ENCODE results near the gene AP1M1.

The AP1M1 gene

GRCh38 chr19:16157601-16158000 lies 40.1 kb upstream of the AP1M1 start:
- DNase-seq (ENCODE audit: low read depth): no peak
- TF ChIP-seq, protein P1, sequence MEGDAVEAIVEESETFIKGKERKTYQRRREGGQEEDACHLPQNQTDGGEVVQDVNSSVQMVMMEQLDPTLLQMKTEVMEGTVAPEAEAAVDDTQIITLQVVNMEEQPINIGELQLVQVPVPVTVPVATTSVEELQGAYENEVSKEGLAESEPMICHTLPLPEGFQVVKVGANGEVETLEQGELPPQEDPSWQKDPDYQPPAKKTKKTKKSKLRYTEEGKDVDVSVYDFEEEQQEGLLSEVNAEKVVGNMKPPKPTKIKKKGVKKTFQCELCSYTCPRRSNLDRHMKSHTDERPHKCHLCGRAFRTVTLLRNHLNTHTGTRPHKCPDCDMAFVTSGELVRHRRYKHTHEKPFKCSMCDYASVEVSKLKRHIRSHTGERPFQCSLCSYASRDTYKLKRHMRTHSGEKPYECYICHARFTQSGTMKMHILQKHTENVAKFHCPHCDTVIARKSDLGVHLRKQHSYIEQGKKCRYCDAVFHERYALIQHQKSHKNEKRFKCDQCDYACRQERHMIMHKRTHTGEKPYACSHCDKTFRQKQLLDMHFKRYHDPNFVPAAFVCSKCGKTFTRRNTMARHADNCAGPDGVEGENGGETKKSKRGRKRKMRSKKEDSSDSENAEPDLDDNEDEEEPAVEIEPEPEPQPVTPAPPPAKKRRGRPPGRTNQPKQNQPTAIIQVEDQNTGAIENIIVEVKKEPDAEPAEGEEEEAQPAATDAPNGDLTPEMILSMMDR (conservative IDR thresholded peaks at IDR 0.05; ENCODE audit: control insufficient read depth, insufficient read depth, low read depth, low read length): no peak

DNA sequence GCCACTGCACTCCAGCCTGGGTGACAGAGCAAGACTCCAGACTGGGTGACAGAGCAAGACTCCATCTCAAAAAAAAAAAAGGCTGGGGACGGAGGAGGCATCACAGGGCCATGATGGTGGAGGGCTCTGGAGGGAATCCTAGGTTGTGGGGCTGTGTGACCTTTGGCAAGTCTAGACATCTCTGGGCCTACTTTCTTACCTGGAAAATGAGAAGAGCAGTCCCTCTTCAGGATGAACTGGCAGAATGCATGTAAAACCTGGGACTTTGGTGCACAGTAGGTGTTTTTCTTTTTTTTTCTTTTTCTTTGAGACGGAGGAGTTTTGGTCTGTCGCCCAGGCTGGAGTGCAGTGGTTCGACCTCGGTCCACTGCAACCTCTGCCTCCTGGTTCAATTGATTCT lies 38.1 kb upstream of the AP1M1 start:
- H3K4me3 ChIP-seq (ENCODE audit: control insufficient read depth, low read depth, low read length): no peak overlapping the region
- DNase-seq (ENCODE audit: low read depth): no peak
- TF ChIP-seq, protein P1 (conservative IDR thresholded peaks at IDR 0.05; ENCODE audit: control insufficient read depth, insufficient read depth, low read depth, low read length): no peak

More at GRCh38 chr19:16157601-16158000, 40.1 kb upstream of the AP1M1 start:
- H3K4me3 ChIP-seq (ENCODE audit: control insufficient read depth, low read depth, low read length): no peak overlapping the region

GRCh38 chr19:16160445-16160942 lies 37.2 kb upstream of the AP1M1 start:
- no peak overlapping the region for H3K4me3 ChIP-seq (ENCODE audit: control insufficient read depth, low read depth, low read length)
- no peak for DNase-seq (ENCODE audit: low read depth)
- TF ChIP-seq, protein P1 (conservative IDR thresholded peaks at IDR 0.05; ENCODE audit: control insufficient read depth, insufficient read depth, low read depth, low read length): no peak

DNA sequence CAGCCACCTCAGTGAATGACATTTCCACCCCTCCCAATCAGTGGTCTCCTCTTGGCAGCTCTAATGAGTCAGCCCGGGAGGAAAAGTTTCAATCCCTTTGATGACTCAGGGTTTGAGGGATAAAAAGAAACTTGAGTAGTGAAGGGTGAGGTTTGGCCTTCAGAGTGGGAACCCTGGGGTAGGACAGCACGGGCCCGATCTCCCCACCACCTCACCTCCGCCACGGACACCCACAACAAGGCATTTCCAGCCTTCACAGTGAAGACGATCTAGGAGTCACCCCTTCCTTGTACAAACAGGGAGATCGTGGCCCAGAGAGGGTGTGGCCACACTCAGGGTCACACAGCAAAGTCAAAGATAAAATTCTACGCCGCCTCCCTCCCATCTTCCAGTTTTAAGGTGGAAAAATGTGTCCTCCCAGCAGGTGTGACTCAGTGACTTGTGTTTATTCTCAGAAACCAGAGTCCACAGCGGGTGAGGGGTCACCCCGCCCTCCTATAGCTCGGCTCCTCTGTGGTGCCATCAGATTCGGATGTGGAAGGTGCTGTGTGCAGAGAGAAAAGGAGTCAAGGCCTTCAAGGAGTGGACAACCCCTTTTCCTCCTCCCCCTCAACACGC lies 36.7 kb upstream of the AP1M1 start:
- TF ChIP-seq, protein P1 (conservative IDR thresholded peaks at IDR 0.05; ENCODE audit: control insufficient read depth, insufficient read depth, low read depth, low read length): no peak
- peak; percentile 89 for DNase-seq (ENCODE audit: low read depth)
- H3K4me3 ChIP-seq (ENCODE audit: control insufficient read depth, low read depth, low read length): no peak overlapping the region

- peak; percentile 91 for DNase-seq (ENCODE audit: low read depth)
- no peak overlapping the region for H3K4me3 ChIP-seq (ENCODE audit: control insufficient read depth, low read depth, low read length)
- TF ChIP-seq, protein P1 (conservative IDR thresholded peaks at IDR 0.05; ENCODE audit: control insufficient read depth, insufficient read depth, low read depth, low read length): no peak
These were observed 35.9 kb upstream of the AP1M1 start for GRCh38 chr19:16161840-16162239.

- DNase-seq (ENCODE audit: low read depth): no peak
- H3K4me3 ChIP-seq (ENCODE audit: control insufficient read depth, low read depth, low read length): no peak overlapping the region
- TF ChIP-seq, protein P1 (conservative IDR thresholded peaks at IDR 0.05; ENCODE audit: control insufficient read depth, insufficient read depth, low read depth, low read length): no peak
These were observed 33.4 kb upstream of the AP1M1 start for GRCh38 chr19:16164222-16164890.

All from fibroblast of mammary gland (primary cell).